Measurements from ENCODE around the gene NT5C2. TPM values are rescaled to one million over a fixed set of nuclear protein-coding genes. Genes with fewer than 3 reads are reported as not detected.

Gene NT5C2
- polyA plus RNA-seq, 3 donors = 68.6 to 116 (median 81.8) TPM

DNA sequence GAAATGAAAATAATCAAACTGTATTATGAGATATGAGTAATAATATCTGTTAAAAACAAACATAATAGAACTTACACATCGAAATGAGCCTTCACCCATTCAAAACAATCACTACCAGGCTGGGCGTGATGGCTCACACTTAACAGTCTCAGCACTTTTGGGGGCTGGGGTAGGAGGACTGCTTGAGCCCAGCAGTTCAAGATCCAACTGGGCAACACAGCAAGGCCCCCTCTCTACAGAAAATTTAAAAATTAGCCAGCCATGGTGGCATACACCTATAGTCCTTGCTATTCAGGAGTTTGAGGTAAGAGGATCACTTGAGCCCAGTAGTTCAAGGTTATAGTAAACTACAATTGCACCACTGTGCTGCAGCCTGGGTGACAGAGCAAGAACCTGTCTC, 75.8 kb downstream of the NT5C2 start:
- intact Hi-C loops (cut with micrococcal nuclease) = loop anchor here in 1 of 2 donors (10.0 kb wide), 1 partner anchor 128 kb away; the partner anchor contains the start of gene RPEL1

DNA sequence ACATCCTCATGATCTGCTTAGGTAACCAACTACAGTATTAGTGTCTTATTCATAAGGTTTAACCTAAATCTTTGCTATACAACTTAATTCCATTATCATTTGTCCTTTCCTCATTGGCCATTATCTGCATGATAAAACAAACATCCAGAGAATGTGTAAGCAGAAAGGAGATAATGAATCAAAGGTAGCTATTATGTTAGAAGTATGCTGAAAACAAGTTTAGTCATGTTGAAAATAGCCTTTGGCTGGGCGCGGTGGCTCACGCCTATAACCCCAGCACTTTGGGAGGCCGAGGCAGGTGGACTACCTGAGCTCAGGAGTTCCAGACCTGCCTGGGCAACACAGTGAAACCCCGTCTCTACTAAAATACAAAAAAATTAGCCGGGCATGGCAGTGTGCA, 78.2 kb downstream of the NT5C2 start:
- Mint-ChIP-seq H3K9me3 (no peaks in the 10 kb centered on the region), H3K4me1 (peaks cover 24% of the 10 kb centered on the region), H3K27ac (no peak overlapping the region), H3K4me3 (no peak overlapping the region), H3K36me3 (peaks cover 25 to 49% of the 10 kb centered on the region in 2 donors), H3K27me3 (ENCODE audit: low read depth in 3 of 3) (no peaks in the 10 kb centered on the region)
- Histone ChIP-seq H3K79me2 (ENCODE audit: insufficient read depth, low read length) (peaks cover 93% of the 10 kb centered on the region), H3K4me3 (replicated peaks in 1 of 3; ENCODE audit: low read depth in 2 of 3, low read length in 3 of 3) (no peak overlapping the region), H3K4me1 (ENCODE audit: control insufficient read depth in 1 of 2, insufficient read depth in 2 of 2, low read length in 2 of 2) (peaks cover 2 to 9% of the 10 kb centered on the region in 2 donors), H3K9me3 (replicated peaks in 1 of 2; ENCODE audit: control insufficient read depth in 1 of 2, insufficient read depth in 1 of 2, low read length in 2 of 2) (no peaks in the 10 kb centered on the region), H2AFZ (ENCODE audit: insufficient read depth, low read depth, low read length, poor library complexity, severe bottlenecking) (no peak overlapping the region), H3K9ac (ENCODE audit: insufficient read depth, low read length, poor library complexity, severe bottlenecking) (no peak overlapping the region), H3K36me3 (replicated peaks in 1 of 2; ENCODE audit: control insufficient read depth in 1 of 2, insufficient read depth in 2 of 2, low read length in 2 of 2) (peaks cover 18 to 48% of the 10 kb centered on the region in 2 donors), H4K20me1 (ENCODE audit: insufficient read depth, low read length) (peaks cover 99% of the 10 kb centered on the region), H3K4me2 (replicated peaks; ENCODE audit: extremely low read depth, low read length, poor library complexity, severe bottlenecking) (no peak overlapping the region), H3K27ac (ENCODE audit: low read depth in 1 of 2, low read length in 2 of 2) (no peak overlapping the region), H3K27me3 (ENCODE audit: control insufficient read depth in 2 of 2, insufficient read depth in 2 of 2, low read length in 2 of 2) (no peaks in the 10 kb centered on the region)
- 97% methylated on average over 5 of the region's 6 CpGs for WGBS (ENCODE audit: insufficient coverage)
- TF ChIP-seq, protein P1, sequence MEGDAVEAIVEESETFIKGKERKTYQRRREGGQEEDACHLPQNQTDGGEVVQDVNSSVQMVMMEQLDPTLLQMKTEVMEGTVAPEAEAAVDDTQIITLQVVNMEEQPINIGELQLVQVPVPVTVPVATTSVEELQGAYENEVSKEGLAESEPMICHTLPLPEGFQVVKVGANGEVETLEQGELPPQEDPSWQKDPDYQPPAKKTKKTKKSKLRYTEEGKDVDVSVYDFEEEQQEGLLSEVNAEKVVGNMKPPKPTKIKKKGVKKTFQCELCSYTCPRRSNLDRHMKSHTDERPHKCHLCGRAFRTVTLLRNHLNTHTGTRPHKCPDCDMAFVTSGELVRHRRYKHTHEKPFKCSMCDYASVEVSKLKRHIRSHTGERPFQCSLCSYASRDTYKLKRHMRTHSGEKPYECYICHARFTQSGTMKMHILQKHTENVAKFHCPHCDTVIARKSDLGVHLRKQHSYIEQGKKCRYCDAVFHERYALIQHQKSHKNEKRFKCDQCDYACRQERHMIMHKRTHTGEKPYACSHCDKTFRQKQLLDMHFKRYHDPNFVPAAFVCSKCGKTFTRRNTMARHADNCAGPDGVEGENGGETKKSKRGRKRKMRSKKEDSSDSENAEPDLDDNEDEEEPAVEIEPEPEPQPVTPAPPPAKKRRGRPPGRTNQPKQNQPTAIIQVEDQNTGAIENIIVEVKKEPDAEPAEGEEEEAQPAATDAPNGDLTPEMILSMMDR (IDR thresholded peaks at IDR 0.05) = no peak
- intact Hi-C loops (cut with micrococcal nuclease) = loop anchor here in 1 of 2 donors (10.0 kb wide), 1 partner anchor 130 kb away; the partner anchor contains the start of gene RPEL1
- DNase-seq = no peak

More for the DNA sequence above, 75.8 kb downstream of the NT5C2 start:
- Histone ChIP-seq H3K4me1 (ENCODE audit: control insufficient read depth in 1 of 2, insufficient read depth in 2 of 2, low read length in 2 of 2) (no peaks in the 10 kb centered on the region), H3K27me3 (ENCODE audit: control insufficient read depth in 2 of 2, insufficient read depth in 2 of 2, low read length in 2 of 2) (no peaks in the 10 kb centered on the region), H4K20me1 (ENCODE audit: insufficient read depth, low read length) (peaks cover 99% of the 10 kb centered on the region), H2AFZ (ENCODE audit: insufficient read depth, low read depth, low read length, poor library complexity, severe bottlenecking) (no peak overlapping the region), H3K9me3 (replicated peaks in 1 of 2; ENCODE audit: control insufficient read depth in 1 of 2, insufficient read depth in 1 of 2, low read length in 2 of 2) (no peaks in the 10 kb centered on the region), H3K27ac (ENCODE audit: low read depth in 1 of 2, low read length in 2 of 2) (no peak overlapping the region), H3K4me2 (replicated peaks; ENCODE audit: extremely low read depth, low read length, poor library complexity, severe bottlenecking) (no peak overlapping the region), H3K36me3 (replicated peaks in 1 of 2; ENCODE audit: control insufficient read depth in 1 of 2, insufficient read depth in 2 of 2, low read length in 2 of 2) (peaks cover 20 to 43% of the 10 kb centered on the region in 2 donors), H3K9ac (ENCODE audit: insufficient read depth, low read length, poor library complexity, severe bottlenecking) (no peak overlapping the region), H3K79me2 (ENCODE audit: insufficient read depth, low read length) (peaks cover 94% of the 10 kb centered on the region), H3K4me3 (replicated peaks in 1 of 3; ENCODE audit: low read depth in 2 of 3, low read length in 3 of 3) (no peak overlapping the region)
- H3K27ac Mint-ChIP-seq = no peak overlapping the region
- DNase-seq = no peak
- no peaks in the 10 kb centered on the region for H3K9me3 Mint-ChIP-seq
- H3K36me3 Mint-ChIP-seq = peaks cover 20 to 42% of the 10 kb centered on the region in 2 donors
- TF ChIP-seq, protein P1 (IDR thresholded peaks at IDR 0.05) = no peak
- no peaks in the 10 kb centered on the region for H3K27me3 Mint-ChIP-seq (ENCODE audit: low read depth in 3 of 3)
- peaks cover 6% of the 10 kb centered on the region for H3K4me1 Mint-ChIP-seq
- no peak overlapping the region for H3K4me3 Mint-ChIP-seq
- no CpG with 5 or more reads among the region's 2 CpGs for WGBS (ENCODE audit: insufficient coverage)

Data from CD14-positive monocyte (primary cell).